HG02938 (cell line): ENCODE measurements around the gene FSTL4.
"Not testable (repeated sequence)": the region's sequence is repeated elsewhere in the genome, so short reads cannot be mapped to it uniquely, and the experiment has no call there.

Experiments used
- ATAC-seq: cut with Tn5 transposase; IDR thresholded peaks from one replicate; pipeline ENCODE4 v1.9.1; 2021; ENCODE audit warnings: mild to moderate bottlenecking, moderate library complexity; ENCODE audit not compliant: unreplicated experiment

FSTL4 gene

DNA sequence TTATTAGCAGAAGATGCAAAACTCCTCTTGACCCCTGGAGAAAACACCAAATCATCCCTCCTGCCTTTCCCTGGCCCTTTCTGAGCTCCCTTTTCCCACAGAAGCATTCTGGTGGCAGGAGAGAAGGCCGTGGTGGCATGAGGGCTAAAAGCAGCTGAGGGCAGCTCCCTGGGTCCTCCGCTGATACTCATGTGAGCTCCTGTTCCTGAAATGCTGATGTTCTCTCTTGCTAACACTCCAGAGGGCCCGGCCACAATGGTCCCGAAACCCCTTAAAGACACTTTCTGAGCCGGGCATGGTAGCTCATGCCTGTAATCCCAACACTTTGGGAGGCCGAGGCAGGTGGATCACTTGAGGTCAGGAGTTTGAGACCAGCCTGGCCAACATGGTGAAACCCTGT lies 377.4 kb downstream of the FSTL4 start:
- ATAC-seq, result no peak

DNA sequence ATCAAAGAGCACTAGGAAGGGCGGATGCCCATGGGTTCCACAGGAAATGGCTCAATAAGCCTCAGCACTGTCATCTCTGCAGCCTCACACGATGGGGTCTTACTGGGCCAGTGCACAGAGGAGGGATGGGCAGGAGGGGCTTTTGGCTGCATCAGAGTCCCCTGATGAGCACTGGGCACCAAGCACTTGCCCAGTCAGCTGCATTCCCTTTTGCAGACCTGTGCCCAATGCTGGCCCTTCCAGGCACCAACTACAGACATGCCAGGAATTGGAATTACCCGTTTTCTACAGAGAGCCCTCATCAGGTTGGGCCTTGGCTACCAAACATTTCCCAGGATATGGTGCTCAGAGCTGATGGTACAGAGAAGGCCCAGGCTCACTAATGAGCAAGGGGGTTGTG lies 378.1 kb downstream of the FSTL4 start:
- no peak for ATAC-seq

DNA sequence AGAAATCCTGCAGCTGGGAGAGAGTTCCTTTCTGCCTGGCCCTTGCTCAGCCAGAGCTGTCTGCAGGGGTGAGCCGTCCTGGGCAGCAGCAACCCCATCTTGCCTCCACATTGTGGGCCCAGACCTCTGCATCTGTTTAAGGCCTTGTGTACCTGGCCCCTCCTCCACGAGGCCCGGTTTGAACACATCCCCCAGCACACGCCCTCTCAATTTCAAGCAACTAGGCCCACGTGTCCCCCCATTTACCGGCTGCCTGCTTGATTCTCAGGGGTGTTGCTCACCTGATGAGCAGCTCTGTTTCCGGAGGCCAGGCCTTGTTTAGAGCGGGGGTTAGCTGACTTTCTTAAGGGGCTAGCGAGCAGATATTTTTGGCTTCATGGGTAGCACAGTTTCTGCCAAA lies 378.7 kb downstream of the FSTL4 start:
- ATAC-seq, result no peak

DNA sequence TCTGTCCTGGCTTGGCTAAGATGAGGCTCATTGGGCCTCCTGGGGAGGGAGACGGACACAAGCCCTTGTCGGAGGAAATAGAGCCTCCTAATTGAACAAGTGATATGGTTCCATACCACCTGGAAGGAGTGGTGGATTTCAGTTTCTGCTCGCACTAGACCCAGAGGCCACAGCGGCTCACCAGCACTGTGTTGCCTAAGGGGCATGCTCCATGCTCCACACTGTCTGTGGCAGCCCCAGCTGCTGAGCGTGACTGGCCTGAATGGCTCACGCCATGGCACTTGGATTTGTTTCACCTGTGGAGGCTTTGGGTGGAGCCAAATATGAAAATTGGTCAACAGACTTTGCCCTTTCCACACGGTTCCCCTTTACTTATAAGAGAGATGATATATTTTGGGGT lies 379.4 kb downstream of the FSTL4 start:
- no peak for ATAC-seq

- no peak for ATAC-seq
Measured at GRCh38 chr5:133232435-133232834, 379.9 kb downstream of the FSTL4 start.

DNA sequence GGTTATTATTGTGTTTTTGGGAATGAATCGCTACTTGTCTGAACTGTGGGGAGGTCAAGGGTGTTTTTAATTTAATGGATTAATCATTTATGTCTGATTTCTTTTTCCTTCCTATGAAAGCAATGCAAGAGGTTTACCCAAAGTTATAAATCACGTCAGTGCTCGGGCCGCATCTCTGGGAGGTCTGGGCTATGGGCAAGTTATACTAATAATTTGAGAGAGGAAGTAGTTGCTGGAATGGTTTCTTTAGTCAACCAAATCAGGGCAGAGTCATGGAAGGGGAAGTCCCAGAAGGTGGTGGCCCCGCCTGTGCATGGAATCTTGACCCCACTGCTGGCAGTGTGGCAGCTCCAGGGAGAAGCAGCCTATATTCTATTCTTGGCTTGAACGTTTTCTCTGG lies 380.3 kb downstream of the FSTL4 start:
- ATAC-seq, result no peak

GRCh38 chr5:133230823-133231578 lies 381.3 kb downstream of the FSTL4 start:
- ATAC-seq, result no peak

DNA sequence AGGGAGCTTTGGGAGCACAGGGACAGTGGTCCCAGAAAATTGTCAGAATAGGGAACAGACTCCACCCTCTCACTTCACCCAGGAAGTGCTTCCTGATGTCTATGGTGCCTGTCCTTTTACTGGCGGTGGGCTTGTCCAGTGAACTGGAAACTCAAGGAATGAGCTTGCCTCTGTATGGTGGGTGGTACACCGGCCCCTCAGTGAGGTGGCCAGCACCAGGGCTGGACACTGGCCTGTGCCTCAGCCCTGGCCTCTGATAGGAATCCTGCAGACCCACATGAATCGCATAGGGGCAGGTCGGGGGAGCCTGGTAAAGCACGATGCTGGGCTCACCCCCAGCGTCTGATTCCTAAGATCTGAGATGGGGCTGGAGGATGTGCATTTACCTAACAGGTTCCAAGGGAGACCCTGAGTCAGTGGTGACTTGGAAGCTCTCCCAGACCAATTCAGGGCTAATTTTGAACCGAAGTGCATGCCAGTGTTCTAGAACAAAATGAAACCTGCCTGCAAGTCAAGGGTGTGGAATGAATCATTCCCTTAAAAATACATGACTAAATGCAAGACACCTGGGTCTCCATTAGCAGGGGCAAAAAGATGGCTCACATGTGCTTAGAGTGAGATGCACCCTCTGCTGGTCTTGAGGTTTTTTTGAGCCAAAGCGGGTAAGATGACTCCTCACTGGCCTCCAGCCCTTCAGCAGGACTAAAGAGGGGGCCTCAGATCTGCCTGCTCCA lies 382.2 kb downstream of the FSTL4 start:
- no peak for ATAC-seq

GRCh38 chr5:133228316-133228715 lies 384.0 kb downstream of the FSTL4 start:
- no peak for ATAC-seq

DNA sequence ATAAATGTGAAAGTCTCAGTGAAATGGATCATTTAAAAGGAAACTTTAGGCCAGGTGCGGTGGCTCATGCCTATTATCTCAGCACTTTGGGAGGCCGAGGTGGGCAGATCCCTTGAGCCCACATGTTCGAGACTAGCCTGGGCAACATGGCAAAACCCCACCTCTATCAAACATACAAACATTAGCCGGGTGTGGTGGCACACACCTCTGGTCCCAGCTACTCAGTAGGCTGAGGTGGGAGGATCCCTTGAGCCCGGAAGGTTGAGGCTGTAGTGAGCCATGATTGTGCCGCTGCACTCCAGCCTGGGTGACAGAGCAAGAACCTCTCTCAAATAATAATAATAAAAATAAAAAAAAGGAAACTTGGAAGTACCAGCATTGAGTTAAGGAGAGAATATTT lies 384.4 kb downstream of the FSTL4 start:
- no peak for ATAC-seq

GRCh38 chr5:133227082-133227481 lies 385.3 kb downstream of the FSTL4 start:
- no peak for ATAC-seq

- ATAC-seq, result no peak
Measured at GRCh38 chr5:133226186-133226585, 386.2 kb downstream of the FSTL4 start.

DNA sequence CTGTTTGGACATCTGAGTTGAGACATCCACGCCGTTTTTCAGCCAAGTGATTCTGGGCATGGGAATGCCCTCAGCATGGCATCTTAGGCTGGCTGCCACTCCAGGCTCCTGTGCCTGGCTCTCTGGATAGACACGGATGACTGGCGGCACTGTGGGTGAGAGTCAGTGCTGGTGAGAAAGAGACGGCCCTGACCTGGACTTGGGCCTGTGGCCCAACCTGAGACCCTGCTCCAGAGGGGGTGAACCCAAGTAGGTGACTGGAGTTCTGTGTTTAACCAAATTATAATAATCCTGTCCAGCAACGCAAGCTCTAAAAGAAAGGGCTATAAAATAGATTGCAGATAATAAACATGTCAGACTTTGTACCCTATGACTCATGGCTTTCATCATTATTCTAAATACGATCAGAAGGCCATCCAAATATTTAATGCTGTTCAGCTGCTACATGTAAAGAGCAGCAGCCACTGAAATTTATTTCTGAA lies 386.6 kb downstream of the FSTL4 start:
- no peak for ATAC-seq

- ATAC-seq, result no peak
Measured at GRCh38 chr5:133222979-133223378, 389.4 kb downstream of the FSTL4 start.

- no peak for ATAC-seq
Measured at GRCh38 chr5:133222521-133222920, 389.8 kb downstream of the FSTL4 start.

DNA sequence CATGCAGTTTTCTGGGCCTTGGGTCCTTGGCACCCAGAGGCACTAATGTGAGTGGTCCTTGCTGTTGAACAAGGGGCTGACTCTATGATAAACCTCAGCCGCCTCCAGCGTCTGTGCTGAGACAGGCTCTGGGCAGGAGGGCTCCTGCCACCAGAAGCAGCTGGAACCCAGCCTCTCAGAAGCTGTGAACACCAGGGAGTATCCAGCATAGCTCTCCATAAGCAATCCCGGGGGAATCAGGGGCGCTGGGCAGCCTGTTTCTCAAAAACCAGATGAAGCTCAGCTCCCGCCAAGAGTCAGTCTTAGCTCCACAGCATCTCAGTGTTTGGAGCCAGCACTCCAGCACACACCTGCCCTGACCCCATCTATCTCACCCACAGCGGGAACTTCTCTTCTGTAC lies 390.3 kb downstream of the FSTL4 start:
- ATAC-seq, result no peak

DNA sequence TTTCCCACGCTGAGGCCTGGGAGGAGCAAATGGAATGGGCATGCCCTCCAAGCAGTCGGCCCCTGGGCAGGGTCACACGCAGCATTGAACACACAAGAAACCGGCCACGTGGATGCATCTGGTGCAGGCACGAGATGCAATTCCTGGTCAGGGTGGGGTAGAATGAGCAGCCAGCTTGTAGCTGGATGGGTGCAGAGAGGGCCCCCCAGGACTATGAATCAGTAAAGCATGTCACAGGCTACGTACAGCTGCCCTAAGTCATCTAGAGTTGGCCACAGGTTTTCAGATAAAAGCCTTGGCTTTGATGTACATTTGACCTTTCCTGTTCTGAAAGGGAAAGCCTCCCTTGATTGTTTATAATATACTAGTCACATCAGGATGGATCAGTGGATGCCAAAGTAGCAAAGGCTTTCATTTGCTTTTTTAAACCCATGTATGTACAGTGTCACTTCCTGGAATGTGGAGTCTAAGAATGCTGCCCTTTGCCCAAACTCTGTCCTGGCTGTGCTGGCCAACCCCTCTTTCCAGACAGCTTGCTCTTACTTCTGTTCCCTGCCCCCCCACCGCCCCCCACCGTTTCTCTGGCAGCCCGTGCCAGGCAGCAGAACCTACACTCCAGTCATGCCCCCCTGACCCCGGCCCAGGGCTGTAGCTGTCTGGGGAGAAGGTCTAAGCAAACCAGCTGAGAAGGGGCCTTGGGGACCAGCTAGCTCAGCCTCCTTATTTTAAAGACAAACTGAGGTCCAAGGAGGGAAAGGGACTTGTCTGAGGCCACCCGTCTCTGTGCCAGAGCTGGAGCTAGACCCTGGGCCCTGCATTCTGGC lies 391.3 kb downstream of the FSTL4 start:
- ATAC-seq, result no peak

GRCh38 chr5:133219296-133219695 lies 393.0 kb downstream of the FSTL4 start:
- ATAC-seq, result no peak

- ATAC-seq, result not testable (repeated sequence)
Measured at GRCh38 chr5:133216138-133216537, 396.2 kb downstream of the FSTL4 start.

GRCh38 chr5:133214153-133214820 lies 398.1 kb downstream of the FSTL4 start:
- no peak for ATAC-seq

DNA sequence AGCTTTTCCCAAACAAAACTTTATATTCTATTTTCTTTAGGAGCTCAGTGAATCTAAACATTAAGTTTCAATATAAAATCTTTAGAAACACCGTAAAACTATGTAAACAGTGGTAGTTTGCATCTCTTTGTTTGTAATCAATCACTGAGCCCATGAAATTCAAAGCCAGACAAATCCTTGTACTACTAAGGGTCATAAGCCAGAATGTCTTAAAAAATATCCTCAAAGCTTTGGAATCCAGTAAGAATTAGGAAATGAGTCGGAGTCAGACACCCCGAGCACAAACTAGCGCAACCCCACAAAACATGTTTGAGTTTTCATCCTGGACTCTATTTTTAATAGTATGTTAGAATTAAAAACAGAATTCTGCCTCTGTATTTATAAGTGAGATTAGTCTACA lies 406.7 kb downstream of the FSTL4 start:
- ATAC-seq, result no peak
